Measurements from ENCODE around the gene CHRNA5.

Gene CHRNA5

DNA sequence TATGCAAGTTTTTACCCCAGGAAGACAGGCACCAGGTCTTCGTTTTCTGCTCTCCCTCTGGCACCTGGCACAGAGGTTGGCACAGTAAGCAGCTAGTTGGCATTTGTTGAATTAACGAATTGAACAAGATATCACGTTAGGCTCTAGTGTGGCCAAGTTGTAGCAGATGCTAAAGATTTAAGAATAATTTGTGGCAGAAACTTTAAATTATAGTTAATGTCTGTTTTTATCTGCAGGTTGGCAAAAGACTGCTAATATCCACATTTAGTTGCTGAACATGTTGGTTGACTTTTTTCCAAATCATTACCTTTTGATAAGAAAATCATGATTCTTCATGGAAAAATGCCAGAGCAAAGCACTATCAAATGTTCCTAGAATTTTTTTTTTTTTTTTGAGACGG, 8.1 kb downstream of the CHRNA5 start:
- POLR2A ChIA-PET = no interaction called here
- TF ChIP-seq, protein P1, sequence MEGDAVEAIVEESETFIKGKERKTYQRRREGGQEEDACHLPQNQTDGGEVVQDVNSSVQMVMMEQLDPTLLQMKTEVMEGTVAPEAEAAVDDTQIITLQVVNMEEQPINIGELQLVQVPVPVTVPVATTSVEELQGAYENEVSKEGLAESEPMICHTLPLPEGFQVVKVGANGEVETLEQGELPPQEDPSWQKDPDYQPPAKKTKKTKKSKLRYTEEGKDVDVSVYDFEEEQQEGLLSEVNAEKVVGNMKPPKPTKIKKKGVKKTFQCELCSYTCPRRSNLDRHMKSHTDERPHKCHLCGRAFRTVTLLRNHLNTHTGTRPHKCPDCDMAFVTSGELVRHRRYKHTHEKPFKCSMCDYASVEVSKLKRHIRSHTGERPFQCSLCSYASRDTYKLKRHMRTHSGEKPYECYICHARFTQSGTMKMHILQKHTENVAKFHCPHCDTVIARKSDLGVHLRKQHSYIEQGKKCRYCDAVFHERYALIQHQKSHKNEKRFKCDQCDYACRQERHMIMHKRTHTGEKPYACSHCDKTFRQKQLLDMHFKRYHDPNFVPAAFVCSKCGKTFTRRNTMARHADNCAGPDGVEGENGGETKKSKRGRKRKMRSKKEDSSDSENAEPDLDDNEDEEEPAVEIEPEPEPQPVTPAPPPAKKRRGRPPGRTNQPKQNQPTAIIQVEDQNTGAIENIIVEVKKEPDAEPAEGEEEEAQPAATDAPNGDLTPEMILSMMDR (IDR thresholded peaks at IDR 0.05; ENCODE audit: control extremely low read depth, extremely low read depth, low read depth, missing control alignments) = no peak

DNA sequence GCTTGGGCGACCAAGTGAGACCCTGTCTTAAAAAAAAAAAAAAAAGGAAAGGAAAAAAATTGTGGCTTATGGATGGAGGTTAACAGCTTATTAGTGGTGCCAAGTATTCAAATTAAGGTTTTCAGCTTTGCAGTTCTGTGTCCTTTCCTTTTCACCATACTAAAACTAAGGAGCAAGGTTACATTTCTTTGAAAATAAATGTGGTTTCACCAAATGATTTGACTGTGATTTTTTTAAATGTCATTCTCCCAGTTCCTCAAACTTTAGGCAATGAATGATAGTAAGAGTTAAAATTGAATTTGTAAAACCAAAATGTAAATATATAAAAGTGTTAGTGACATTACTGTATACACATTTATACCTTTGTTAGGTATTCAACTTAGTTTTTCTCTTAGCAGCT, 9.6 kb downstream of the CHRNA5 start:
- TF ChIP-seq, protein P1 (IDR thresholded peaks at IDR 0.05; ENCODE audit: control extremely low read depth, extremely low read depth, low read depth, missing control alignments) = no peak
- peak; percentile 16 for DNase-seq (ENCODE audit: extremely low spot score)
- POLR2A ChIA-PET = no interaction called here

More for the DNA sequence above, 8.1 kb downstream of the CHRNA5 start:
- CTCF ChIA-PET = no interaction called here
- DNase-seq (ENCODE audit: extremely low spot score) = no peak

DNA sequence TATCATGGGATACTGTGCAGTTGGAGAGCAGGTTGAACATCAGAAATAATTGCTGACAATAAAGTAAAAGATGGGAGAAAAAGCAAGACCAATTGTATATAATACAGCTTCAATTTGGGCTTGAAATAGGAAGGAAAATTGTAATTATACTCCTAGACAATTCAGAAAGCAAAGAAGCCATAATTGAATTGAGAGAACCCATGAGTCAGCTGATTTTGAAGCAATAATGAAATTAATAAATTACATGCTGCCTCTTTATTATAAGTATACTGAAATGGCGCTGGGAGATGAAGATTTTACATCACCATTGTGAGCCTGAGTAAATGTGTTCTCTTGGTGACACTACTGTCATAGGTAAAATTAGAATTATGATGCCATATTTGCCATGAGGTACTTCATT, 32.3 kb downstream of the CHRNA5 start:
- TF ChIP-seq, protein P1 (IDR thresholded peaks at IDR 0.05; ENCODE audit: control extremely low read depth, extremely low read depth, low read depth, missing control alignments) = no peak
- CTCF ChIA-PET = no interaction called here
- POLR2A ChIA-PET = no interaction called here

More for the DNA sequence above, 9.6 kb downstream of the CHRNA5 start:
- CTCF ChIA-PET = interaction anchor here (1.0 to 3.8 kb wide), 2 partner anchors 8 to 64 kb away, joined by 4 to 16 read pairs; partner anchors contain the start of gene CHRNA5

DNA sequence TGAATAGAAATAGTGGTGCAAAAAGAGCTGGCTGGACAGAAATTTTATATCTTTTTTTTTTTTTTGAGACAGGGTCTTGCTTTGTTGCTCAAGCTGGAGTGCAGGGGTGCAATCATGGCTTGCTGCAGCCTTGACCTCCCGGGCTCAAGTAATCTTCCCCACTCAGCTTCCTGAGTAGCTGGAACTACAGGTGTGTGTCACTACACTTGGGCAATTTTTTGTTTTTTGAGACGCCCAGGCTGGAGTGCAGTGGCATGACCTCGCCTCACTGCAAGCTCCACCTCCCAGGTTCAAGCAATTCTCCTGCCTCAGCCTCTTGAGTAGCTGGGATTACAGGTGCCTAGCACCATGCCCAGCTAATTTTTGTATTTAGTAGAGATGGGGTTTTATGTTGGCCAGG, 33.0 kb downstream of the CHRNA5 start:
- POLR2A ChIA-PET = no interaction called here
- TF ChIP-seq, protein P1 (IDR thresholded peaks at IDR 0.05; ENCODE audit: control extremely low read depth, extremely low read depth, low read depth, missing control alignments) = no peak
- CTCF ChIA-PET = no interaction called here
- DNase-seq (ENCODE audit: extremely low spot score) = no peak

More for the DNA sequence above, 32.3 kb downstream of the CHRNA5 start:
- no peak for DNase-seq (ENCODE audit: extremely low spot score)

DNA sequence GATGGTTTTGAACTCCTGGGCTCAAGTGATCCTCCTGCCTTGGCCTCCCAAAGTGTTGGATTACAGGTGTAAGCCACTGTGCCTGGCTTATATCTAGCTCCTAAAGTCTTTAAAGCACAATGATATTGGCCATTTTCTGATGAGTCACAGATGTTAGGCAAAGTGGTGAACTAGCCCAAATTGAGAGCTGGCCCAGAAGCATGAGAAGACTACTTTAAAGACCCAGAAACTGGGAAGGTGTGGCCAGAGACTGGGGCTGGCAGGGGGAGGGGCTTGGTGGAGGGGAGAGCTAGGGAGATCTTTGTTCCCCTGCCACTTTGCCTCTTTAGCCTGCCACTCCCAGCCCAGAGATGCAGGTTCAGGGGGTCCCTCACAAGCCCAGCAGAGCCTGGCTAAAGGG, 33.9 kb downstream of the CHRNA5 start:
- ChIA-PET CTCF (no interaction called here), POLR2A (no interaction called here)
- DNase-seq (ENCODE audit: extremely low spot score) = no peak
- TF ChIP-seq, protein P1 (IDR thresholded peaks at IDR 0.05; ENCODE audit: control extremely low read depth, extremely low read depth, low read depth, missing control alignments) = no peak

DNA sequence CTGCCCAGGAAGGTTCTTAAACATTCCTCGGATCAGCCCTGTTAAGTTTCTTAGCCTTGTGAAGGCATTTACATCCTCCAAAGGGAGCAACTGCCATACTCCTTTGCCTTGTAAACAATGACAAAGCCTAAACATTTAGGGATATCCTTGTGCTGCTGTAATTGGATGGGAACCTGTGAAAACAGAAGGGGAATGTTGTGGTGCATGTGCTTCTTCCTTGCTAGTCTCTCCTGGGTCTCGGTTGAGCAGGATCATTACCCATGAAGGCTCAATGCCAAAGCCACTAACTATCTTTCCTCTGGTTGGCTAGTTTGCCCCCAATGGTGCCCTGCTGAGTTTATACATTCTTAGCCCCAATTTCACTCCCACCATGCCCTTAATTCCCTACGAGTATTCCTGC, 38.1 kb downstream of the CHRNA5 start:
- CTCF ChIA-PET = interaction anchor here (1.7 kb wide), 1 partner anchor 16 kb away, joined by 3 read pairs; no protein-coding TSS in a partner anchor
- POLR2A ChIA-PET = no interaction called here
- TF ChIP-seq, protein P1 (IDR thresholded peaks at IDR 0.05; ENCODE audit: control extremely low read depth, extremely low read depth, low read depth, missing control alignments) = no peak

DNA sequence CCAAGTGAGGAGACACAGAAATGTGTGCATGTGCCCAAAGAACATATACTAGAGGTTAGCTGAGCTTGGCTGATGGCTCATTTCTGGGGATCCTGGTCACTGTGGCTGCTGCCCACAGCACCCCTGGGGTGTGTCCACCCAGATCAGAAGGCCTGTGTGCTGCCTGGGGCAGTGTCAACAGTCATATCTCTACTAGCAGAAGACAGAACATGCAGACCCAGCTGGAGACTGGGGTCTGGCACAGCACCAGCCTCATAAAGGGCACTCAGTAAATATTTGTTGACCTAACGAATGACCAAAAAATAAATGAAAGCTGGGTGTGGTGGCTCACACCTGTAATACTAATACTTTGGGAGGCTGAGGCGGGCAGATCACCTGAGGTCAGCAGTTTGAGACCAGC, 39.1 kb downstream of the CHRNA5 start:
- DNase-seq (ENCODE audit: extremely low spot score) = no peak
- CTCF ChIA-PET = interaction anchor here (1.1 to 1.7 kb wide), 3 partner anchors 10 to 15 kb away, joined by 3 read pairs; no protein-coding TSS in a partner anchor
- POLR2A ChIA-PET = no interaction called here
- TF ChIP-seq, protein P1 (IDR thresholded peaks at IDR 0.05; ENCODE audit: control extremely low read depth, extremely low read depth, low read depth, missing control alignments) = no peak

More for the DNA sequence above, 38.1 kb downstream of the CHRNA5 start:
- DNase-seq (ENCODE audit: extremely low spot score) = no peak

All from GM10248 (cell line).